ENCODE measurements around the gene SPTBN1.

SPTBN1 gene

GRCh38 chr2:54638103-54638502 is 182.0 kb downstream of the SPTBN1 start:
- H3K4me1 ChIP-seq (ENCODE audit: control insufficient read depth in 1 of 2, insufficient read depth in 2 of 2, low read length in 2 of 2): peaks cover 8 to 24% of the 10 kb centered on the region in 2 experiments
- no peak overlapping the region for H3K4ac ChIP-seq (ENCODE audit: low read depth, low read length)
- H3K79me2 ChIP-seq (ENCODE audit: control insufficient read depth, insufficient read depth, low read length, poor library complexity): no peaks in the 10 kb centered on the region
- H2BK5ac ChIP-seq (ENCODE audit: low read depth, low read length, poor library complexity): no peak overlapping the region
- H3K27me3 ChIP-seq (ENCODE audit: insufficient read depth, low read length): no peaks in the 10 kb centered on the region
- no peak overlapping the region for H2AFZ ChIP-seq (ENCODE audit: insufficient read depth, low read length, poor library complexity)
- H2AK5ac ChIP-seq (ENCODE audit: low read length): no peak overlapping the region
- H3K14ac ChIP-seq (ENCODE audit: low read length): no peak overlapping the region
- H3K27ac ChIP-seq (ENCODE audit: low read depth, low read length): no peak overlapping the region
- no peak overlapping the region for H2BK12ac ChIP-seq (ENCODE audit: low read length)
- no peak overlapping the region for H3K23ac ChIP-seq (ENCODE audit: low read length)
- no peak for DNase-seq
- no peak overlapping the region for H4K91ac ChIP-seq (ENCODE audit: low read depth, low read length)
- H3K4me3 ChIP-seq (ENCODE audit: low read depth, low read length): no peak overlapping the region
- no peak overlapping the region for H4K8ac ChIP-seq (ENCODE audit: low read depth, low read length)
- no peak overlapping the region for H2BK120ac ChIP-seq (ENCODE audit: insufficient read depth, low read length, poor library complexity)
- no peak overlapping the region for H4K12ac ChIP-seq (ENCODE audit: low read depth, low read length)
- H3K18ac ChIP-seq (ENCODE audit: low read length): no peak overlapping the region
- WGBS (ENCODE audit: extremely low coverage, insufficient coverage, insufficient read length): no CpG with 5 or more reads among the region's 3 CpGs
- peaks cover 14 to 32% of the 10 kb centered on the region in 2 experiments for H3K36me3 ChIP-seq (ENCODE audit: control insufficient read depth in 1 of 2, insufficient read depth in 2 of 2, low read length in 2 of 2)
- H3K9me3 ChIP-seq (ENCODE audit: insufficient read depth, low read depth, low read length): no peaks in the 10 kb centered on the region
- H3K9ac ChIP-seq (ENCODE audit: low read length): no peak overlapping the region
- H3K4me2 ChIP-seq (ENCODE audit: low read length): no peak overlapping the region
- no peaks in the 10 kb centered on the region for H3K79me1 ChIP-seq (ENCODE audit: low read length)

- no peak overlapping the region for H2BK12ac ChIP-seq (ENCODE audit: low read length)
- no peaks in the 10 kb centered on the region for H3K9me3 ChIP-seq (ENCODE audit: insufficient read depth, low read depth, low read length)
- H2BK5ac ChIP-seq (ENCODE audit: low read depth, low read length, poor library complexity): no peak overlapping the region
- no peak overlapping the region for H3K9ac ChIP-seq (ENCODE audit: low read length)
- no peaks in the 10 kb centered on the region for H3K79me1 ChIP-seq (ENCODE audit: low read length)
- H3K4ac ChIP-seq (ENCODE audit: low read depth, low read length): no peak overlapping the region
- no peak overlapping the region for H3K14ac ChIP-seq (ENCODE audit: low read length)
- H2AK5ac ChIP-seq (ENCODE audit: low read length): no peak overlapping the region
- H3K27me3 ChIP-seq (ENCODE audit: insufficient read depth, low read length): no peaks in the 10 kb centered on the region
- no peak overlapping the region for H4K12ac ChIP-seq (ENCODE audit: low read depth, low read length)
- no peak overlapping the region for H3K4me3 ChIP-seq (ENCODE audit: low read depth, low read length)
- no peak for DNase-seq
- H2BK120ac ChIP-seq (ENCODE audit: insufficient read depth, low read length, poor library complexity): no peak overlapping the region
- H3K4me2 ChIP-seq (ENCODE audit: low read length): no peak overlapping the region
- H4K91ac ChIP-seq (ENCODE audit: low read depth, low read length): no peak overlapping the region
- WGBS (ENCODE audit: extremely low coverage, insufficient coverage, insufficient read length): no CpG with 5 or more reads among the region's 7 CpGs
- no peak overlapping the region for H2AFZ ChIP-seq (ENCODE audit: insufficient read depth, low read length, poor library complexity)
- H3K18ac ChIP-seq (ENCODE audit: low read length): no peak overlapping the region
- H3K27ac ChIP-seq (ENCODE audit: low read depth, low read length): no peak overlapping the region
- peak overlapping the region; percentile 43 for H4K8ac ChIP-seq (ENCODE audit: low read depth, low read length)
- no peak overlapping the region for H3K23ac ChIP-seq (ENCODE audit: low read length)
- H3K79me2 ChIP-seq (ENCODE audit: control insufficient read depth, insufficient read depth, low read length, poor library complexity): no peaks in the 10 kb centered on the region
- peaks cover 14 to 31% of the 10 kb centered on the region in 2 experiments for H3K36me3 ChIP-seq (ENCODE audit: control insufficient read depth in 1 of 2, insufficient read depth in 2 of 2, low read length in 2 of 2)
- peaks cover 8 to 20% of the 10 kb centered on the region in 2 experiments for H3K4me1 ChIP-seq (ENCODE audit: control insufficient read depth in 1 of 2, insufficient read depth in 2 of 2, low read length in 2 of 2)
Observed at GRCh38 chr2:54638774-54639187, 182.7 kb downstream of the SPTBN1 start.

GRCh38 chr2:54639609-54640008 is 183.5 kb downstream of the SPTBN1 start:
- H3K36me3 ChIP-seq (ENCODE audit: control insufficient read depth in 1 of 2, insufficient read depth in 2 of 2, low read length in 2 of 2): peaks cover 15 to 34% of the 10 kb centered on the region in 2 experiments
- peaks cover 8 to 17% of the 10 kb centered on the region in 2 experiments for H3K4me1 ChIP-seq (ENCODE audit: control insufficient read depth in 1 of 2, insufficient read depth in 2 of 2, low read length in 2 of 2)
- no peak overlapping the region for H2BK5ac ChIP-seq (ENCODE audit: low read depth, low read length, poor library complexity)
- H3K4me3 ChIP-seq (ENCODE audit: low read depth, low read length): no peak overlapping the region
- no peaks in the 10 kb centered on the region for H3K79me2 ChIP-seq (ENCODE audit: control insufficient read depth, insufficient read depth, low read length, poor library complexity)
- H3K18ac ChIP-seq (ENCODE audit: low read length): no peak overlapping the region
- H3K9me3 ChIP-seq (ENCODE audit: insufficient read depth, low read depth, low read length): no peaks in the 10 kb centered on the region
- H2AK5ac ChIP-seq (ENCODE audit: low read length): no peak overlapping the region
- no peak overlapping the region for H2BK120ac ChIP-seq (ENCODE audit: insufficient read depth, low read length, poor library complexity)
- H3K27ac ChIP-seq (ENCODE audit: low read depth, low read length): no peak overlapping the region
- no peak overlapping the region for H3K4ac ChIP-seq (ENCODE audit: low read depth, low read length)
- no peak overlapping the region for H4K8ac ChIP-seq (ENCODE audit: low read depth, low read length)
- no peak overlapping the region for H3K4me2 ChIP-seq (ENCODE audit: low read length)
- H3K27me3 ChIP-seq (ENCODE audit: insufficient read depth, low read length): no peaks in the 10 kb centered on the region
- no peak overlapping the region for H3K23ac ChIP-seq (ENCODE audit: low read length)
- no peaks in the 10 kb centered on the region for H3K79me1 ChIP-seq (ENCODE audit: low read length)
- no peak overlapping the region for H2AFZ ChIP-seq (ENCODE audit: insufficient read depth, low read length, poor library complexity)
- H3K14ac ChIP-seq (ENCODE audit: low read length): no peak overlapping the region
- H2BK12ac ChIP-seq (ENCODE audit: low read length): no peak overlapping the region
- no peak overlapping the region for H4K12ac ChIP-seq (ENCODE audit: low read depth, low read length)
- no peak overlapping the region for H4K91ac ChIP-seq (ENCODE audit: low read depth, low read length)
- WGBS (ENCODE audit: extremely low coverage, insufficient coverage, insufficient read length): no CpG with 5 or more reads among the region's 4 CpGs
- no peak overlapping the region for H3K9ac ChIP-seq (ENCODE audit: low read length)
- DNase-seq: no peak

GRCh38 chr2:54640834-54641540 is 184.9 kb downstream of the SPTBN1 start:
- no peaks in the 10 kb centered on the region for H3K9me3 ChIP-seq (ENCODE audit: insufficient read depth, low read depth, low read length)

More at GRCh38 chr2:54640834-54641540, 184.9 kb downstream of the SPTBN1 start:
- H2BK12ac ChIP-seq (ENCODE audit: low read length): no peak overlapping the region
- H2BK120ac ChIP-seq (ENCODE audit: insufficient read depth, low read length, poor library complexity): no peak overlapping the region
- H3K27me3 ChIP-seq (ENCODE audit: insufficient read depth, low read length): no peaks in the 10 kb centered on the region
- H3K79me1 ChIP-seq (ENCODE audit: low read length): peaks cover 2% of the 10 kb centered on the region
- no peak overlapping the region for H2AK5ac ChIP-seq (ENCODE audit: low read length)
- no peak overlapping the region for H3K9ac ChIP-seq (ENCODE audit: low read length)
- H3K18ac ChIP-seq (ENCODE audit: low read length): no peak overlapping the region
- H4K8ac ChIP-seq (ENCODE audit: low read depth, low read length): no peak overlapping the region
- no peak overlapping the region for H4K91ac ChIP-seq (ENCODE audit: low read depth, low read length)
- peak in 1 of 2 donors; percentile 24 for DNase-seq
- no peak overlapping the region for H3K4me2 ChIP-seq (ENCODE audit: low read length)
- no peak overlapping the region for H3K27ac ChIP-seq (ENCODE audit: low read depth, low read length)
- H3K4me3 ChIP-seq (ENCODE audit: low read depth, low read length): no peak overlapping the region
- no peak overlapping the region for H2BK5ac ChIP-seq (ENCODE audit: low read depth, low read length, poor library complexity)
- H3K36me3 ChIP-seq (ENCODE audit: control insufficient read depth in 1 of 2, insufficient read depth in 2 of 2, low read length in 2 of 2): peaks cover 23 to 42% of the 10 kb centered on the region in 2 experiments
- H3K4me1 ChIP-seq (ENCODE audit: control insufficient read depth in 1 of 2, insufficient read depth in 2 of 2, low read length in 2 of 2): peaks cover 9 to 15% of the 10 kb centered on the region in 2 experiments
- no CpG with 5 or more reads among the region's 8 CpGs for WGBS (ENCODE audit: extremely low coverage, insufficient coverage, insufficient read length)
- H3K14ac ChIP-seq (ENCODE audit: low read length): no peak overlapping the region
- H2AFZ ChIP-seq (ENCODE audit: insufficient read depth, low read length, poor library complexity): no peak overlapping the region
- no peaks in the 10 kb centered on the region for H3K79me2 ChIP-seq (ENCODE audit: control insufficient read depth, insufficient read depth, low read length, poor library complexity)
- H3K4ac ChIP-seq (ENCODE audit: low read depth, low read length): no peak overlapping the region
- H3K23ac ChIP-seq (ENCODE audit: low read length): no peak overlapping the region
- H4K12ac ChIP-seq (ENCODE audit: low read depth, low read length): no peak overlapping the region
